T-helper 1 cell treated with Interleukin-12 subunit alpha and Interleukin-12 subunit beta and Interleukin-4 antibody, amounts not matched to agents 30 ng/mL and 1 ng/mL, for 36 hours (primary cell): Measurements from ENCODE around the gene OR51G1. TPM values are rescaled to one million over a fixed set of nuclear protein-coding genes. Genes with fewer than 3 reads are reported as not detected.

ENCODE experiments used
- intact Hi-C: fragments of 100-400 bp; cut with micrococcal nuclease; formaldehyde crosslinking; loops from one replicate; pipeline ENCODE4 v1.15.1; 2024
- total RNA-seq: library from RNA; stranded (reverse); gene quantifications from 2 replicates; pipeline ENCODE4 v1.2.3, GENCODE V29; 2022

Gene OR51G1
- not detected in 2 replicates for total RNA-seq

- intact Hi-C loops: no loop called here
Measured at GRCh38 chr11:4924239-4924638, at the start of gene OR51G1. Gene OR51G1 (minus strand): TSS chr11:4924339. CDS start chr11:4924339, 0 bp downstream.

GRCh38 chr11:4962816-4963215, 38.7 kb upstream of the OR51G1 start:
- intact Hi-C loops: no loop called here

GRCh38 chr11:4960877-4961276, 36.7 kb upstream of the OR51G1 start:
- intact Hi-C loops: no loop called here

GRCh38 chr11:4957396-4957795, 33.3 kb upstream of the OR51G1 start:
- intact Hi-C loops: no loop called here

GRCh38 chr11:4955613-4956012, 31.5 kb upstream of the OR51G1 start, which contains the start of gene OR51A2:
Gene OR51A2 (minus strand): TSS chr11:4955713. CDS start chr11:4955713, 0 bp downstream.
- intact Hi-C loops: loop anchor here (1.0 kb wide), 1 partner anchor 10 kb away; no protein-coding TSS in a partner anchor

- intact Hi-C loops: no loop called here
Measured at GRCh38 chr11:4947505-4947904, 23.4 kb upstream of the OR51G1 start, which contains the start of gene OR51A4. Gene OR51A4 (minus strand): TSS chr11:4947605. CDS start chr11:4947100, 505 bp downstream.

- intact Hi-C loops: no loop called here
Measured at GRCh38 chr11:4936745-4937144, 12.6 kb upstream of the OR51G1 start.

GRCh38 chr11:4932751-4933150, 8.6 kb upstream of the OR51G1 start:
- intact Hi-C loops: no loop called here

GRCh38 chr11:4926608-4927007, 2.5 kb upstream of the OR51G1 start:
- intact Hi-C loops: no loop called here

- intact Hi-C loops: no loop called here
Measured at GRCh38 chr11:4922304-4922703, 1.8 kb downstream of the OR51G1 start.

GRCh38 chr11:4921796-4922195, 2.3 kb downstream of the OR51G1 start:
- intact Hi-C loops: no loop called here

GRCh38 chr11:4919250-4919649, 4.9 kb downstream of the OR51G1 start, which contains the start of gene OR51G2:
Gene OR51G2 (minus strand): TSS chr11:4919350. CDS start chr11:4915663, 3,687 bp downstream.
- intact Hi-C loops: no loop called here

- intact Hi-C loops: no loop called here
Measured at GRCh38 chr11:4916581-4916980, 7.6 kb downstream of the OR51G1 start.

GRCh38 chr11:4903484-4903883, 20.7 kb downstream of the OR51G1 start, which contains the start of gene OR51A7:
Gene OR51A7 (plus strand): TSS chr11:4903783. CDS start chr11:4907370, 3,587 bp downstream.
- intact Hi-C loops: no loop called here

GRCh38 chr11:4891996-4892640, 32.0 kb downstream of the OR51G1 start:
- intact Hi-C loops: no loop called here

- intact Hi-C loops: no loop called here
Measured at GRCh38 chr11:4890279-4890678, 33.9 kb downstream of the OR51G1 start.

GRCh38 chr11:4887591-4887990, 36.5 kb downstream of the OR51G1 start:
- intact Hi-C loops: no loop called here

- intact Hi-C loops: no loop called here
Measured at GRCh38 chr11:4886186-4886585, 38.0 kb downstream of the OR51G1 start.

GRCh38 chr11:4884361-4884760, 39.8 kb downstream of the OR51G1 start:
- intact Hi-C loops: no loop called here

- intact Hi-C loops: no loop called here
Measured at GRCh38 chr11:4882543-4882942, 41.6 kb downstream of the OR51G1 start.

- intact Hi-C loops: no loop called here
Measured at GRCh38 chr11:4881860-4882500, 42.2 kb downstream of the OR51G1 start, which contains the start of gene OR51T1. Gene OR51T1 (plus strand): TSS chr11:4881900. CDS start chr11:4881900, 0 bp downstream.

- intact Hi-C loops: no loop called here
Measured at GRCh38 chr11:4881188-4881587, 43.0 kb downstream of the OR51G1 start.
